ENCODE measurements around the gene FOXJ1. TPM values are rescaled to one million over a fixed set of nuclear protein-coding genes. Genes with fewer than 3 reads are reported as not detected.

Gene FOXJ1
- total and polyA plus RNA-seq, 2 of the 13 experiments (the other 11 are each of a cell fraction or from before 2014, with no cell fraction given) = 0.98 to 1.6 TPM

- ATAC-seq = no peak
- FAIRE-seq = no peak
- H3K27me3 ChIP-seq (ENCODE audit: control insufficient read depth in 1 of 2, insufficient read depth in 2 of 2, low read length in 2 of 2) = peaks cover 0 to 18% of the 10 kb centered on the region in 2 experiments; a peak in 4 of 5 replicates
Measured at GRCh38 chr17:76150712-76151622, 9.9 kb upstream of the FOXJ1 start.

DNA sequence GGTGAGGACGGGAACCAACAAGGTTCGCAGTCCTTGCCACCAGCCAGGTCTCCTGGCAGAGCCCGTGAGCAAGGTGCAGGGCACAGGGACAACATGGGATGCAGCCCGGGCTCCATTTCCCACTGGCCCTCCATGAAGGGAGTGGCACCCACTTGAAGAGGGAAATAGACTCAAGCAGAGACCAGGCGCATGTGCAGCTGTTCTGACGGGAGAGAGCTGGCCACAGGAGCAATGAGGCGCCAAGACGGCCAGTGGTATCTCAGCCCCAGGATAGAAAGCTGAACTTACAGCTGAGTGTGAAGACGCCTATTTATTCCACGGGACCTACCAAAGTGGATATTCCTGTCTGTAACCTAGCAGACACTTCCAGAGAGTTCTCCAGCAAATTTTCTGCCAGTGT is 8.2 kb upstream of the FOXJ1 start:
- ATAC-seq = no peak
- in situ Hi-C loops (cut with HindIII; ENCODE audit: extremely low pct_ligation_motif_present, low pct_unique_long_range_greater_than_20kb) (no loop called here), intact Hi-C loops (cut with micrococcal nuclease; ENCODE audit: unreplicated experiment) (no loop called here)
- FAIRE-seq = no peak
- no TSS peak for BruUV-seq (replicated peaks)
- H3K79me2 ChIP-seq (ENCODE audit: insufficient read depth, low read length) = no peaks in the 10 kb centered on the region
- no peak overlapping the region for H2AFZ ChIP-seq (ENCODE audit: low read length)
- no peak overlapping the region for H3K9ac ChIP-seq (ENCODE audit: insufficient read depth, low read depth, low read length)
- 40% methylated on average over 7 of the region's 10 CpGs for WGBS (ENCODE audit: low lambda C conversion rate)
- no peak overlapping the region for H3K27ac ChIP-seq (ENCODE audit: extremely low read length, insufficient read depth, low read length)
- TF ChIP-seq ONECUT2 (CRISPR knock-in tag; IDR thresholded peaks at IDR 0.05) (no peak), IKZF5 (CRISPR knock-in tag; IDR thresholded peaks at IDR 0.05) (no peak), ZNF24 (IDR thresholded peaks at IDR 0.05) (no peak), PLRG1 (conservative IDR thresholded peaks at IDR 0.05) (no peak)
- no peak overlapping the region for H3K4me3 ChIP-seq (replicated peaks in 1 of 3; ENCODE audit: insufficient read depth in 1 of 3, low read depth in 2 of 3, low read length in 3 of 3)
- POLR2A ChIA-PET = no interaction called here
- CTCF ChIA-PET (ENCODE audit: low intra/inter-chr PET ratio, low total read pairs) = no interaction called here
- H4K20me1 ChIP-seq (ENCODE audit: insufficient read depth, low read length) = no peaks in the 10 kb centered on the region
- no peaks in the 10 kb centered on the region for H3K36me3 ChIP-seq (replicated peaks in 1 of 2; ENCODE audit: control insufficient read depth in 1 of 2, insufficient read depth in 2 of 2, low read length in 2 of 2)
- no peaks in the 10 kb centered on the region for H3K9me3 ChIP-seq (ENCODE audit: low read length)
- H3K4me2 ChIP-seq (ENCODE audit: low read depth, low read length) = no peak overlapping the region
- peaks cover 24% of the 10 kb centered on the region for H3K4me1 ChIP-seq (ENCODE audit: insufficient read depth, low read length)
- peaks cover 0 to 14% of the 10 kb centered on the region in 2 experiments; a peak in 4 of 5 replicates for H3K27me3 ChIP-seq (ENCODE audit: control insufficient read depth in 1 of 2, insufficient read depth in 2 of 2, low read length in 2 of 2)
- DNase-seq (ENCODE audit: low spot score) = no peak

More at GRCh38 chr17:76150712-76151622, 9.9 kb upstream of the FOXJ1 start:
- H2AFZ ChIP-seq (ENCODE audit: low read length) = no peak overlapping the region
- no peak for DNase-seq (ENCODE audit: low spot score)
- no peaks in the 10 kb centered on the region for H3K9me3 ChIP-seq (ENCODE audit: low read length)
- no peaks in the 10 kb centered on the region for H4K20me1 ChIP-seq (ENCODE audit: insufficient read depth, low read length)
- BruUV-seq (replicated peaks) = no TSS peak
- no peak overlapping the region for H3K27ac ChIP-seq (ENCODE audit: extremely low read length, insufficient read depth, low read length)
- no peaks in the 10 kb centered on the region for H3K36me3 ChIP-seq (replicated peaks in 1 of 2; ENCODE audit: control insufficient read depth in 1 of 2, insufficient read depth in 2 of 2, low read length in 2 of 2)
- intact Hi-C loops (cut with micrococcal nuclease; ENCODE audit: unreplicated experiment) (no loop called here), in situ Hi-C loops (cut with HindIII; ENCODE audit: extremely low pct_ligation_motif_present, low pct_unique_long_range_greater_than_20kb) (no loop called here)
- no peak for TF ChIP-seq ZNF766 (CRISPR knock-in tag; IDR thresholded peaks at IDR 0.05; ENCODE audit: borderline replicate concordance)
- TF ChIP-seq ZNF619 (CRISPR knock-in tag; IDR thresholded peaks at IDR 0.05) = no peak
- TF ChIP-seq ZNF891 (CRISPR knock-in tag; IDR thresholded peaks at IDR 0.05) = no peak
- TF ChIP-seq GABPA (IDR thresholded peaks at IDR 0.05; ENCODE audit: low read depth, low read length) = no peak
- no peak for TF ChIP-seq GABPA (CRISPR knock-in tag; IDR thresholded peaks at IDR 0.05; ENCODE audit: low read depth)
- no peak for TF ChIP-seq ZFP36L1 (CRISPR knock-in tag; IDR thresholded peaks at IDR 0.05)
- TF ChIP-seq SMC3 (IDR thresholded peaks at IDR 0.05; ENCODE audit: low read length) = no peak
- TF ChIP-seq SIX1 (CRISPR knock-in tag; IDR thresholded peaks at IDR 0.05; ENCODE audit: borderline replicate concordance) = no peak
- no peak overlapping the region for H3K4me2 ChIP-seq (ENCODE audit: low read depth, low read length)
- ChIA-PET CTCF (ENCODE audit: low intra/inter-chr PET ratio, low total read pairs) (interaction anchor here (0.6 kb wide), 1 partner anchor 30 kb away, joined by 4 read pairs; no protein-coding TSS in a partner anchor), POLR2A (interaction anchor here (1.7 kb wide), 1 partner anchor 27 kb away, joined by 4 read pairs; no protein-coding TSS in a partner anchor)
- H3K9ac ChIP-seq (ENCODE audit: insufficient read depth, low read depth, low read length) = no peak overlapping the region
- H3K79me2 ChIP-seq (ENCODE audit: insufficient read depth, low read length) = no peaks in the 10 kb centered on the region
- 60% methylated on average over 23 of the region's 23 CpGs for WGBS (ENCODE audit: low lambda C conversion rate)
- no peak overlapping the region for H3K4me3 ChIP-seq (replicated peaks in 1 of 3; ENCODE audit: insufficient read depth in 1 of 3, low read depth in 2 of 3, low read length in 3 of 3)
- peaks cover 20% of the 10 kb centered on the region for H3K4me1 ChIP-seq (ENCODE audit: insufficient read depth, low read length)
